Renal cortical epithelial cell (primary cell): ENCODE results near the gene TSPAN18. TPM values are rescaled to one million over a fixed set of nuclear protein-coding genes. Genes with fewer than 3 reads are reported as not detected.

ENCODE experiments used
- DNase-seq: peaks from one replicate; pipeline ENCODE4 v3.0.0-alpha.2; 2011; ENCODE audit warnings: low read depth
- total RNA-seq: library from RNA; depleted of rRNA; stranded (reverse); fragments of >200 nt; gene quantifications from 2 replicates; pipeline ENCODE4 v1.2.3, GENCODE V29; 2014

TSPAN18 gene
- total RNA-seq, 1 donor from 2014 or later, result 6.7 TPM

DNA sequence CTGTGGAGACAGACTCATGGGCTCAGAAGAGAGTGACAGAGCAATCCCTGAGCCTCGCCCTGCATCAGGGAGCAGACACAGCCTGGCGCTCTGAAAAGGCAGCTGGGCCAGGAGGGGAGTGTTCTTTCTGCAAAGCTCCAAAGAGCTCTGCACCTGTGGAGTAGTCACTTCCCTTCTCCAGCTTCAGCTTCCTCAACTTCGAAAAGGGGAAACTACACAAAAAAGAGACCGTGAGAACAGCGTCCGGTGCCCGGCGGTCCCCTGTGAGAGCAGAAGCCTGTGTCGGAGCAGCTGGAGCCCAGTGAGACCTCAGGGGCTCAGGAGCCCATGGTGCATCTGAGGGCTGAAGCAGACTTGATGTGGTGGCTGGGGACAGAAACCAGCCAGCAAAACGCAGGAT, 188.9 kb downstream of the TSPAN18 start:
- DNase-seq, result no peak

DNA sequence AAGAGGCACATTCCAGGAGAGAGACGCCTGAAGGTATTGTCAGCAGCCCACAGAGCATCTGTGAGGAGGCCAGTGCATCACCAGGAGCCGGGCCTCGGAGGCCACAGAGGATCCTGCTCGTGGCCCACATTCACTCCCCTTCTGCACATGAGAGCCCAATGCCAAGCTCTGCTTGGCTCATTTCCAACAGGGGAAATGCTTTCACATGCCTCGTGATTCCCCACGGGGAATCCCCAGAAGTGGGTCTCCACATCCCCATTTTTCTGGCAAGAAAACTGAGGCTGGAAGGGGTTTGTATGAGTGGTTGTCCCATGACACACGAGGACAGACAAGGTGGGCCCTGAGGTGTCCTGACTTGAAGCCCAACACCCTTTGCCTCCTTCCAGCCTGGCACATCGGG, 189.6 kb downstream of the TSPAN18 start:
- DNase-seq, result no peak

DNA sequence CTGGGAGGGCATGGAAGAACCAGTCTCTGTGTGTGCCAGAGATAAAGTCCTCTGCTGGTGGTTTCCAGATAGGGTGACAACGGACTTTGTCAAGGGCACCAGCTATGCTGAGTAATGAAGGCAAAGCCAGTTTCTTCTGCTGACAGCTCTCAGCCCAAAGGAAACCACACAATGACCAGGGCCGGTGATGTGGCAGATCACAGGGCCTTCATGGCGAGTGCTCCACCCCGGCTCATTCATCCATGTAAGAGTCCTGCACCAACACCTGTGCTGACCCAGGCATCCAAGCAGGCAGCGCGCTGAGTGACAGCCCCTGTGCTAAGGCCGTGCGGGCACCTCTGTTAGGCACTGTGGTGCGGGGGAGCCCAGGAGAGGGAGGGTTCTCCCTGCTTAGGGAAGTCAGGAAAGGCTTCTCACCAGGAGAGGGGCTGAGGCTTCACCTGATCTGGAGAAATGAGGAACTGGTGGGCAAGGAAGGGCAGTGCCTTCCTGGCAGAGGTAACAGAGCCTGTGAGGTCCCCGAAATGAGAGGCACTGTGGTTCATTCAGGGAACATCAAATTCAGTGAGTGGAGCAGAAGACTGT, 190.1 kb downstream of the TSPAN18 start:
- DNase-seq, result no peak

DNA sequence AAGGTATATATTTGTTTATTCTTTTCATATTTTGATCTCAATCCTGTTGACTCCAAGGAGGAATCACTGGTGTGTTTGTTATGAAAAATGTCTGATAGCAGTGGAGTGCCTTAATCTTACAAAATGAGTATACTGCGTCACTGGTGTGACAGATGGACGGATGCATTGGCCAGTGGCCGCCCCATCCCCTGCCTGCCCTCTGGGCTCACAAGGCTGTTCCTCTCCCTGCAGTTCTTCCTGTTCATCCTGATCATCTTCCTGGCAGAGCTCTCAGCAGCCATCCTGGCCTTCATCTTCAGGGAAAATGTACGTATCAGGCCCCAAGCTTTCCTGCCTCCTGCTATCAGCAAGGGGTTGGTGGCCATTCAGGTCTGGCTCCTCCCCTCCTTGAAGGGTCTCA, 191.0 kb downstream of the TSPAN18 start:
- no peak for DNase-seq

DNA sequence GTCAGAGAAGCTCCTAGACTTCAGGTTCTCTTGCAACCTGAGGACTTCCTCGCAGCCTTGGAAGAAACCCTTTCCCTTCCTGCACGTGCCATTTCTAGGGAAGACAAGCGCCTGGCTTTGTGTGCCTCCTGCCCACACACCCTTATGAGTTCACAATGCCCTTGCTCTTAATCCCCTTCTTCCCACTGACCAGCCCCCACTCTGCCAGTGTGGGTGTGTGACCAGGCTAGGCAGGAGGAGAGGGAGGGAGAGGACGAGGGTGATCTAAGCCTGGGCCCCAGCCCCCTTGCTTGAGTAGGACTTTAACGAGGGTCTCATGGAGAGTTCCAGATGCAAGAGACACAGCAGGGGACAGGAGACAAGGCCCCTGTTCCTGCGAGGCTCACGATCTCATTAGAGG, 193.7 kb downstream of the TSPAN18 start:
- DNase-seq, result no peak

DNA sequence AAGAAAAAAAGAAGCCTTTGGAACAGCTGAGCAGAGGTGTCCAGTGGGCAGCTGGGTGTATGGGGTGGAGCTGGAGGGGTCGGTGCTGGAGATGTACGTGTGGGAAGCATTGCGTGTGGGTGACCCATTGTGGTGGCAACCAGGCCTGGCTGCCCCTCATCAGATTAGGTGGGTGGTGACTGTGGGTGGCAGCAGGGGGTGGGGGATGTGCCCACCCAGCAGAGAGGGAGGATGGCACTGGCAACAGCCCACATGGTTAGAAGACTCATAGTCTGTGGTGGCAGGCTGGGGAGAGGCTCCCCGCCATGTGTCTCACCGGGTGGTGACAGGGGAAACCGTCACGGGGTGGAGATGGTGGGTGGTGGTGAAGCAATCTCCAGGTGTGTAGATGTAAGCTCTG, 196.4 kb downstream of the TSPAN18 start:
- DNase-seq, result no peak

DNA sequence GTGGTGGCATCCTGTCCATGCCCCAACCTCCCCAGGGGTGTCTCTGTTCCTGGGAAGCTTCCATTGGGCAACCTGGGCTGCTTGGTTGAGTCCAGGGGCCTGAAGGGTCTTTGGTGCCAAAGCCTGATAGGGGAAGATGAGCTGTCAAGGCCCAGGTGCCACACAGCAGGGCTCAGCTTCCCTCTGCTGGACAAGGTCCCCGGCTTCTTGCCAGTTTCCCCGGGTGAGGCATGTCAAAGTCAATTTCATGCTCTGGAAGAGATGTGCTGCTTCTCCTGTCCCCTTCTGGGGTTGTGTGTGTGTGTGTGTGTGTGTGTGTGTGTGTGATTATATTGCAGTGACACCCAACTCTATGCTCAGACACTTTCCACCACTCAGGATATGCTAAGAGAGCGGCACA, 197.0 kb downstream of the TSPAN18 start:
- DNase-seq, result no peak

DNA sequence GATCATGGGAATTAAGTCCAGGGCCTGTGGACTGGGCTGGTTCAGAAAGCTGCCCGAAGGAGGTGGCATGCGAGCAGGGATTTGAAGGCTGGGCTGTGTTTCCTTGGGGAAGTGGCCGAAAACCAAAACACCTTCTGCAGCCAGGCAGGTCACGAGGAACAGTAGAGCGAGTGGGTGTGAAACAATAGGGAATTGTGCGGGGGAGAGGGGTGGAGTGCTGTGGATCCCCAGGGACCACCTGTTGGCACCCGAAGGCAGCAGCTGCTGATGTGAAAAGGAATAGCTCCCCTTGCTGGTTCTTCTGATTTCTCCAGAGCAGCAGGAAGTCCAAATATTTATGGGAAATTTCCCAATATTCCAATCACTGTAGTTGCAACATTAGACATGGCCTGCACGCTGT, 199.3 kb downstream of the TSPAN18 start:
- DNase-seq, result no peak

DNA sequence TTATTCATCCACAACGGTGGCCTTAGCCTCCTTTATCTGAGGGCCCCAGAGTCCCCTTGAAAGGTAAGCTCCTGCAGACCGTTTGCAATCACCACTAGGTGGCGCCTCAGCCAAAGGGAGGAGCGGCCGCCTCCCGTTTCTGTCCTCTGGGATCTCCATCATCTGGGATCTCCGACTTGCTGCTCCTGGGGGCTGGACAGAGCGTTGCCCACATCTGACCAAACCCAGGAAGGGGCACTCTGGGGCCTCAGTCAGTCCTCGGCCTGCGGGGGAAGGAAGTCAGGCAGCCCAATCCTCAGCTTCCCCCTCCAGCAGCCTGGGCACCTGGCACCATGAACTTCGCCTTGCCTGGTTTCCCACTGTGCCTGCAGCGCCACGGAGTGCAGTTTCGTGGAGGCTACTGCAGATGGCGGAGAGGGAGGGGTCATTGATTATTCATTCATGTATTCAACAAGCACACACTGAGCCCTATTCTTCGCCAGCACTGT, 200.5 kb downstream of the TSPAN18 start:
- peak; percentile 21 for DNase-seq

DNA sequence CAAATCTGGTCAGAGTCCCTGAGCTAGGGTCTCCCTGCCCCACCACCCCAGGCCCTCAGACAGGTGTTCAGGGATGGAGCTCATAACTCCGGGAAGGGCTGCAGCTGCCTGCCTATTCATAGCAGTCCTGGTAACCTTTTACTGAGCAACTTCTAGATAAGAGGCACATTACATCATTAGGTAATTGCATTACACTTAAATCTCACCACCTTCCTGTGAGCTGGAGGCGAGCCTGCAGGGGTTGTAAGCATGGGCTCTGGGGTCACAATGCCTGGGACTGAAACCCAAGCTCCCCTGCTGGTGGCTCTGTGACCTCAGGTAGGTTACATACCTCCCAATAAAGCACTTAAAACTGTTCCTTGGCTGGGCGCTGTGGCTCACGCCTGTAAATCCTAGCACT, 201.4 kb downstream of the TSPAN18 start:
- no peak for DNase-seq

DNA sequence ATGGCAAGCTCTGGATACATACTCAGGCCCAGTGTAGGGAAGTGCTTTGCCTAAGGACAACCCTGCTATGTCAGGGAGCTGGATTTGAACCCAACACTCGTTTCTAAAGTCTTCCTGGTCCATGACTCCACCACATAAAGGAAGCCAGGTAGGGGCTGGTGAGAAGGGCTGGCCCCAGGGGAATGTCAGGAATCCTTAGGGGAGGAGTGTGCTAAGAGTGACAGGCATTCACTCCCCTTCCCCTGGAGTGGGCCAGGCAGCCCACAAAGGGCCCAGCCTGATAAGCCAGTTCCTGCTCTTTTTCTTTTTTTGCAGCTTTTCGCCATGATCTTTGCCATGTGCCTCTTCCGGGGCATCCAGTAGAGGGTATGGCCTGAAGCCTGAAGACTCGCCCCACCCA, 202.1 kb downstream of the TSPAN18 start:
- DNase-seq, result no peak

DNA sequence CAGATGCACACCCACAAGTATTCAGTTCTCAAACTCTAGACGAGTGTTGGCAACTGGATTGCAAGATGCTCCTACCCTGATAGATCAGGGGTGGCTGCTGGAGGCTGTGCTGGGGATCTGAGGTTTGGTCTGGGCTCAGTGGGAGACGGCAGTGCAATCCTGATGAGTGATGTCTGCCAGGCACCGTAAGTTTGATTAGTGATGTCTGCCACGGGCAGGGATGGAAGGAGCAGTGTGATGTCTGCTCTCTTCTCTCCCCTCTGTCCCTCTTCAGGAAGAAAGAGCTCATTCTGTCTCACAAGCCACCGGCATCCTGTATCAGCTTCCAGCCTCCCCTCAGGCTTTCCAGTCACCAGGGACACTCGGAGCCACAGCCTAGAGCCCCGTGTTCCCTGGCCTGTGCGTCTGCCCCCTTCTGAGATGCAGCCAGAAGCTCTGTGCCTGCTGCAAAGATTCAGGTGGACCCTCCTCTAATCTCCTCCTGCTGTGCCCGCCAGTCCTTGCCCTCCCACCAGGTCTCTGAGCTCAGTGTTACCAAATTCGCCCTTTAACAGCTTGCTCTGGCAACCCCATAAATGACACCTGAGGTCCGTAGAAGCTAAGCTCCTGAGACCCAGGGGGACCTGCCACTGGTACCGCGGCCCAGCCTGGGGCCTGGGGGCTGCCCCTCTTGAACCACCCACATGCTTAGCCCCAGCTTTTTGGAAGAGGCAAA, 204.0 kb downstream of the TSPAN18 start:
- DNase-seq, result no peak

DNA sequence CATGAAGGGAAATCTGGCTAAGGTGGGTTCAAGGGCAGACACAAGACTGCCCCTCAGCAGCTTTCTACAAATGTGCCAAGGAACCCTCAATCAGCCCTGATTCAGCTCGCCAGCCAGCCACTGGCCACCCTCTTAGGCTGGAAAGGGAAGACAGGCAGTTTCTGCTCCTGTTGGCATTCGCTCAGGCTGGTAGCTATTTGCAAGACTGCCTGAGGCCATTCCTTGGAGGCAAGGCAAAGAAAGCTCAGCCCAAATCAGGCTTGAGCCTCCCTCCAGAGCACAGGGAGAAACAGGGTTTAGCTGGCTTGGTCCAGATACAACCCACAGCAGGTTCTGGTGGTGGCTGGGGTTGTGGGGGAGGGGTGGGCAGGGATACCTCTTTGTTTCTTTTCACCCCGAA, 204.7 kb downstream of the TSPAN18 start:
- no peak for DNase-seq

DNA sequence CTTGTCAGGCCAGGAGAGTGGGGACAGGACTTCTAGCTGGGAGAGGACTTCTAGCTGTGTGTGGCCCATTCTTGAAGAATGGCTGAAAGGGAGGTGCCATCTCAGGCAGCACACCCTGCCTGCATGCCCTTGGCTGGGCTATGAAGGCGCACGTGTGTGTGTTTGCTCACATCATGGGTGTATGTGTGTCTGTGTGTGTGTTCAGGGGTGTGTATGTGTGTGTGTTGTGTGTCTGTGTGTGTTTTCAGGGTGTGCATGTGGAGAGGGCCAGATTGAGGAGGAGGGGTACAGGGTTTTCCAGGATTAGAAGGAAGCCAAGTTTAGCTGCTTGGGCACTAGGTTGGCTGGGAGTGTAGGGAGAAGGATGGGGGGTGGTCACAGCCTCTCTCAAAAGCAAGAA, 207.3 kb downstream of the TSPAN18 start:
- no peak for DNase-seq

DNA sequence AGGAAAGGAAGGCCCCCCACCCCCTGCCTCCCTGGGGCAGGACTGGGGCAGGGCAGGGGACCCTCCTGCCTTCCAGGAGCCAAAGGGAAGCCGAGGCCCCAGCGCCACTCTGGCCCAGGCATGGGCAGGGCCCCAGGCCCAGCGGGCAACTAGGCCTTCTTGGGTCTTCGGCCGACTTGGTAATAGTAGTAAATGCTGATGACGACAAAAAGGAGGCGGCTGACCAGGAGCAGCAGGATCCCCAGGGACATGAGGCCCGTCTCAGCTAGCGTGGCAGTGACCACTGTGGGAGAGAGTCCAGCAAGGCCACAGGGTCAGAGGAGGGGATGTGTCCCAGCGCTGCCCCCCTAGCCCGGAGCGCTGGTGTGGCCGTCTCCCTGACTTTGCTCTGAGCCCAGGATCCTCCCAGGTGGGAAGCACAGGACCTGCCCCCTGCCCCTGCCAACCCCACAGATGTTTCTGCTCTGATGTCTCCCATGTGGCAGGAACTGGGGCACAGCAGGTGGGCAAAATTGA, 208.0 kb downstream of the TSPAN18 start:
- DNase-seq, result no peak

DNA sequence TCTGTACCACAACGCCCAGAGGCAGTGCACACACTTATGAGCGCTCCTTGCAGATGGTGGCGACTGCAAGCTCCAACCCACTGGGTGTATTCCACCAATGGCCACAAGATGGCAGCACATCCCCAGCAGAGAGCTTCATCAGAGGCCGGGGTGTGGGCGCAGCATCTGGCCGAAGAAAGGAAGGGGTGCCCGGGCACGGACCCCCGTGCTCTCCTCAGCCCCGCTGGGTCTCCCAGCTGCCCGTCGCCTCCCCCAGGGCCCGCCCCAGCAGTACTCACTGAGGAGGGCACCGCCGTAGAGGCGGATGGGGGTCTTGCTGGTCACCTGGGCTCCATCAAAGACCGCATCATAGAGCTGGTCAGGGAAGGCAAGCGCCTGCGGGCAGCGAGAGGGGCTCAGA, 209.8 kb downstream of the TSPAN18 start:
- peak; percentile 63 for DNase-seq

DNA sequence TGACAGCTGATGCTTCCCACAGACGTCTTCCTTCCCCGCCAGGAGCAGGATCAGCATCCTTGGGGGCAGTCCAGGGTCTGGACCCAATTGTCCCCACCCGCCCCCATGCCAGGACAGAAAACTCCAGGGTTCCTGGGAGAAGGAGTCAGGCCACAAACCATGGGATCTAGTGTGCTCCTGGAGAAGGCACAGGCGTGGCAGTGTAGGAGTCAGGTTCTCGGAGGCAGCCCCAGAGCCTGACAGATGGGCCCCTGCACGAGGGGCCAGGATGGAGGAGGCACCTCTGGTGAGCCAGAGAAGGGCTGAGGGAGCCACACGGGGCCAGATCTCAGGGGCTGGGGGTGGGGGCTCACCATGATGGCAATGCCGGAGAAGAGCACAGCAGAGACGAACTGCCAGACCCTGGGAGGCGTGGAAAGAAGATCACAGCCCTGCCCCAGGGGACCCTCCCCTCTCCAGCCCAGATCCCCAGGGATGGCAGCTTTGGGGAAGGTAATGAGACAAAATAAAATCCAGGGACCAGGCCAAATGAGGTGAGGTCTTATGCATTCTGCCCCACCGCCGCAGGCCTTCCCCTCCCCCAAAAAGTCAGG, 210.3 kb downstream of the TSPAN18 start:
- DNase-seq, result no peak

DNA sequence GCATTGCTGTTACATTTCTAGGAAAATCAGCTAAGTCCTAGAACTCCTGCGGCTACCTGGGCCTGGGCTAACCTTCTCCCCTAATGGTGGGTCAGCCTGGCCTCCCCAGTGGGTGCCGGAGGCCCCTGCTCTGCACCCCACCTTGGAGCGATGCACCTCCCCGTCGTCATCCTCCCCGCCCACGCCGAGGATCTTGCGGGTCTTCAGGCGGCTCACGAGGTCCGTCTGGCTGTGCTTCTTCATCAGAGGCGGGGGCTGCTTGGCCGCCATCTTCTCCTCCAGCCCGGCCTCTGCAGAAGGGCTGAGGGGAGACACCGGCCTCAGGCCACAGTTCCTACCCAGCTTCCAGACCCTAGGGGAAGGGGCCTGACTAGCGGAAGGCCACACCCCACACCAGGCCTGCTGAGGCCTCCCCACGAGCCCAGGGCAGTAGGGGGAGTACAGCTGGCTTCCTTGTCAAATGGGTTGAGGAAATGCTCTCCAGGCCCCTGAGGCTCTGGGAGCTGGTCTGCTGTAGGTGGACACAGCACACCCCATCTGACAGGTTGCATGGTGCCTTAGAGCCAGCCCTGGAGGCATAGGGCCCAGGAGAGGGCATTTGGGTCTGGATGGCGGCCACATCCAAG, 211.4 kb downstream of the TSPAN18 start:
- no peak for DNase-seq

DNA sequence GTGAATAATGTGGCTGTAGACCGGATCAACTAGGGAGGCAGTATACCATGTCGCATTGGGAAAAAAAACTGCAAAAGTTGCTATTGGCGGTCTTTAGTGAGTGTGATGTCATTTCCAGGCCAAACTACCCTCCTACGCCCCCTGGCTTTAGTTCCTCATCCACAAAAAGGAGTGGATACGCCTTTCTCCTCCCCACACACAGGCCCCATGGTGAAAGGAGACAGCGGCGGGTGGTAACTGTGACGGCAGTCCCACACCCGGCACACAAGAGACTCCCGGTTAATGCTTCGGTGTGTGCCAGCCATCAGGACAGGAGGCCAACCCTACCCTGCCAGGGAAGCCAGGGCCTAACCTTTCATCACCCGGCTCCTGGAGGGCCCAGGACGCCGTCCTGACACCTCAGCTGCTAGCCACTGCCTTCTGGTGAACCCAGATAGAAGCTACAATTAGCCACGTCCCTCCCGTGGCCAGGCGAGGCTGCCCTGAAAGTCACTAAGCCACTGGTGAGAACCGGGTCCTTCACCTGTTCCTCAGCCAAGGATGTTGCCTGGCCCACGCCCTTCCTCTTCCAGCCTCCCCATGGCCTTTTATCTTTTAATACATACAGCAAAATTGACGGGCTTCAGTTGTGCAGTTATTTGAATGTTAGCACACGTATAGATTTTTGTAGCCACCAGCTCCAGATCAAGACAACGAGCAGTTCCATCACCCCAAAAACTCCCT, 213.1 kb downstream of the TSPAN18 start:
- no peak for DNase-seq

DNA sequence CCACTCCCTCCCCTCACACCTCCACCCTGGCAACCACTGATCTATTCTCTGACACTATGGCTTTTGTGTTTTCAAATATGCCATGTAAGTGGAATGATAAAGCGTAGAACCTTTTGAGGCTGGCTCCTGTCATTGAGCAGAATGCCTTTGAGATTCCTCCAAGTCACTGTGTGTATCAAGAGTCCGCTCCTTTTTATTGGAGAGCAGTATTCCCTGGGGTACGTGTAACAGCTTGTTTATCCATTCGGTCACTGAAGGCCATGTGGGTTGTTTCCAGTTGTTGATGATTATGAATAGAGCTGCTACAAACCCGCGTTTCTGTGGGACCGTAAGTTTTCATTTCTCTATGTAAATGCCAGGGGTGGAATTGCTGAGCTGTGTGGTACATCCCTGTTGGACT, 213.6 kb downstream of the TSPAN18 start:
- no peak for DNase-seq

DNA sequence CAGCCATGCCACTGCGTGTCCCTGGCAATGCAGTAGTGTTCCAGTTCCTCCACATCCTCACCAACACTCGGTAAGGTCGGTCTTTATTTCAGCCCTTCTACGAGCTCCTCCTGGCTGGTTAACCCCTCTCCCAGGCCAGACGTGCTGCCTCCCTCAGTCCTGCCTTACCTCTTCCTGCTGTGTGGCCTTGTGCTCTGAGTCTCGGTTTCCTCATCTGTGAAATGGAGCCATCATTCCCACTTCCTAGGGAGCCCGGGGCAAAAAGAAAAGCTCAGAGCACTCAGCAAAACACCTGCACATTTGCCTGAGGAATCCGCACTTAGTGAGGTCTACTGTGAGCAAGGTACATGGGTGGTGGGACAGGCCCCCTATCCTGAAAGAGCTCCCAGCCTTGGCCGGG, 214.1 kb downstream of the TSPAN18 start:
- DNase-seq, result no peak
